Measurements from ENCODE around the gene FHDC1.

The FHDC1 gene

DNA sequence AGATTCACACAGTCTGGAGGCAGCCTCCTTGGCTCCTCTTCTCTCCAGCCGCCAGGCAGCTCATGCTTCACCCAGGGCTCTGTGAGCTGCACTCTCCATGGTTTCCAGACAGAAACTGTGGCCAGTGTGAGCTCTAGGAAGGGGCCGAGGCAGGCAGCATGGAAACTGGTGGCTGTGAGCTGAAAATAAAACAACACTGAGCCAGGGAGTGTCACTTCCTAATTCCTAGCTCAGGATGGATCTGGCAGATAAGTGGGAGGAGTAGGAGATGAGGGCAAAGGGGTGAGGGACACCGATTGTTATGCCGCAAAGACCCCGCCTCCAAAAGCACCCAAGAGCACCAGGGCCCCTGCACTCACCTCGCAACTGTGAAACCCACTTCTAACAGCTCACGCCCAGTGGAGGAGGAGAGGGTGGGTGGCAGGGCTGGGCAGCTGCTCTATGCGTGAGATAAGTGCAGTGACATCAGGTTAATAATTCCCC lies 69.8 kb downstream of the FHDC1 start:
- DNase-seq (ENCODE audit: low read depth) = no peak

DNA sequence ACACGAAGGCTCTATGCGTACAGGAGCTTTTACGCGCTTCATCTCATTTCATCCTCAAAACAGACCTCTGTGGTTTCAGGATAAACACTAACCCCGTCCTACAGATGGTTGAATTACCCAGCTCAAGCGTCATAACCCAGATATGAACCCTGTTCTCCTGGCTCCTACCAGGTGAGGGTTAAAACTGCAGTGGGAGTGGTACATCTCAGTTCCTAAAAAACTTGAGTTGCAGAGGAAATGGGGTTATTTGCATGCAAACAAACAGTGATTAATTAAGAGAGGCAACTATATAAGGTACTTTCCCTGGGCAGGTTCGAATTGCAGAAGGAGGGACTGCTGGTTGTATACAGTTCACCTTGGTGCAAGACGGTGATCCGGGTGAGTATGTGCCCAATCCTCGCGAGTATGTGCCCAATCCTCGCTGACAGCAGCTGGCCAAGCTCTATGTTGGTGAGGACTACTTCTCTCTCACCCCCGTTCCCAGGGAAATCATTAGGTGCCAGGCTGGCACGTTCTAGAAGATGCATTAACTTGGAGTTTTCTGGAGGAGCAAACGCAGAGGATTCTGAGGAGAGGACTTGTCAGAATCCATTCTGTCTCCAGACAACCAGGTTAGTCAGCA lies 72.6 kb downstream of the FHDC1 start:
- no peak for DNase-seq (ENCODE audit: low read depth)

DNA sequence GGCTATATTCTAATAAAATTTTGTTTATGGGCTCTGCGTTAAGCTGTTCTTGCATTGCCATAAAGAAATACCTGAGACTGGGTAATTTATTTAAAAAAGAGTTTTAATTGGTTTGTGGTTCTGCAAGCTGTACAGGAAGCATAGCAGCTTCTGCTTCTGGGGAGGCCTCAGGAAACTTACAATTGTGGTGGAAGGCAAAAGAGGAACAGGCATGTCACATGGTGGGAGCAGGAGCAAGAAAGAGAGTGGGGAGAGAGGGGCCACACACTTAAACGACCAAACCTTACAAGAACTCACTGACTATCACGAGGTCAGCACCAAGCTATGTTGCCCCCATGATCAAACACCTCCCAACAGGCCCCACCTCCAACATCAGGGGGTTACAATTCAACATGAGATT lies 74.0 kb downstream of the FHDC1 start:
- no peak for DNase-seq (ENCODE audit: low read depth)

DNA sequence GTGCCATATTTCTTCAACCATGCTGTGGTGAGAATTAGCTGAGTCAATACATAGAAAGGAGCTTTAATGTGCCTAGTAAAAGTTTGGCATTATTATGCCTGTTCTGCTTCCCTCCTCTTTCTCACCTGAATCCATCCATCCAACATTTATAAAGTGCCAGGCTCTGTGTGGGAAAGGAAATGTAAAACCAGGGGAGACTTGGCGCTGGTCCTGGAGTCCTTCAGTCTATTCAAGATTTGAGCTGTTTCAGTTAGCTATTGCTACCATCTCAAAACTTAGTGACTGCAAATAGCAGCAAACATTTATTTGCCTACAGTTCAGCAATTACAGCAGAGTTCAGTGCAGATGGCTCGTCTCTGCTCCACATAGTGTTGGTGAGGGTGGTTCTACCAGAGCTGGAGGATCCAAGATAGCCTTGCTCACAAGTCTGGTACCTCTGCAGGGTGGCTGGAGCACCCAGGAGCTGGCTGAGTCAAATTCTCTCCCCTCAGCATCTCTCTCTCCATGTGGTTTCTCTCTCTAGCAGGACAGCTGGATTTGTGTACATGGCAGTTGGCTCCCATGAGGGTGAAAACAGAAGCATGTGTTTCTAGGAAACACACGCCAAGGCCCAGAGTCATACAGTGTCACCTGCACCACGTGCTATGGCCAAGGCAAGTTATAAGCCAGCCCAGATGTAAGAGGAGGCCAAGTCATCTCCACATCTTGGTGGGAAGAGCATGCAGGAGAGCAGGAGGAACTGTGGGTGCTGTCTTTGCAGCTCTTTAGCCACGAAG lies 77.3 kb downstream of the FHDC1 start:
- no peak for DNase-seq (ENCODE audit: low read depth)

DNA sequence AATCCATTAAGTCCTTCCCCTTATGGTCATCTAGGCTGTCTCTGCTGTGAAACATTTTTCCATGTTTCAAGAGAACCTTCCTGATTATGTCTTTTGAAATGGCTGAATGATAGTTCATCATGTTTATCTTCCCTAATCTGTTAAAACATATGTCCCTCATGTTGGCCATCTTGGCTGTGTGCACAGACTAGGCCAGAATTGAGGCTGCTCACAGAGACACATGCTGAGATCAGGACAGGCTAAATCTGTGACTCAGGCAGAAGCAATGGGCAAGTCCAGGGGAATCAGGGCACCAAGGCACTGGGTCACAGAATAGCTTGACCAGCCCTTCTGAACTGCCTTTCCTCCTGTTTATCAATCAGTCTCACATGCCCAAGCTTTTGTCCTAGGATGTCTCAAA lies 78.3 kb downstream of the FHDC1 start:
- no peak for DNase-seq (ENCODE audit: low read depth)

DNA sequence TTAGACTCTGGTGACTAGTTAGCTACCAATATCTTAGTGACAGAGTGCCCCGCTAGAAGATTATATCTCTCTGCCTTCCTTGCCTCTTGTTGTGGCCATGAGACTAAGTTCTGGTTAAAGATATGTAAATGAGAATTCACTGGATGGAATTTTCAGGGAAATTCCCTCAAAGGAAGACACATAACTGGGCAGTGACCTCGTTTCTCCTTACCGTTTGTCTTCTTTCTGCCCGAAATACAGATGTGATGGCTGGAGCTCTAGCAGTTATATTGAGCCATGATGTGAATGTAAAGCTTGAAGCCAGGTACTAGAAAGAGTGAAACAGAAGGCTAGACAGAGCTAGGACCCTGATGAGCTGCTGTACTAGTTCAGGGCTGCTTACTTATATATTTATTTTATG lies 80.5 kb downstream of the FHDC1 start:
- DNase-seq (ENCODE audit: low read depth) = no peak

DNA sequence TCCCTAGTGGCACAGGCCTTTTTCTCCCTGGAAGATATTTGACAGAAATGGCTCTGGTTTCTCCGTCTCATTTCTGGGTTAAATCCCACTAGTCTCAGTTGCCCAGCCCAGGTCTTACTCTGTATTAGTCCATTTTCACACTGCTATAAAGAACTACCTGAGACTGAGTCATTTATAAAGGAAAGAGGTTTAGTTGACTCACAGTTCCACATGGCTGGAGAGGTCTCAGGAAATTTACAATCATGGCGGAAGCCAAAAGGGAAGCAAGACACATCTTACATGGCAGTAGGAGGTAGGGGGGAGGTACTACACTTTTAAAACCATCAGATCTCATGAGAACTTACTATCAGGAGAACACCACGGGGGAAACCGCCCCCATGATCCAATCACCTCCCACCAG lies 81.9 kb downstream of the FHDC1 start:
- no peak for DNase-seq (ENCODE audit: low read depth)

DNA sequence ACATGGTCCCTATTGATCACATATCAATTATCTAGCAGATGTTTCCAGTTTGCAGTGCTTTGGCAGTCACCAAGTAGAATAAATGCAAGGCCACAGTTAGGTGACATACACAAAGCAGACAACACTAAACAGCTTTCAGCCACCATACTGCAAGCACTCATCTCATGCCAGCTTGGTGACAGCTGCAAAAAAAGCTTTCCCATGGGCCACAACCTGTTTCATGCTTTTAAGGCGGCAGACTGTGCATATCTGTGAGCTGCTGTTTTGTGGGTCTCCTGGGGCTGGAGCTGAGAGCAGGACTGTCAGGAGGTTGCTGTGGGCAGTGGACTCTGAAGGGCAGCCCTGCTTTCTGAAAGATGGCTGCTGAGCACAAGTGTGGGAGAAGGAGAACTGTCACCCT lies 82.6 kb downstream of the FHDC1 start:
- DNase-seq (ENCODE audit: low read depth) = no peak

DNA sequence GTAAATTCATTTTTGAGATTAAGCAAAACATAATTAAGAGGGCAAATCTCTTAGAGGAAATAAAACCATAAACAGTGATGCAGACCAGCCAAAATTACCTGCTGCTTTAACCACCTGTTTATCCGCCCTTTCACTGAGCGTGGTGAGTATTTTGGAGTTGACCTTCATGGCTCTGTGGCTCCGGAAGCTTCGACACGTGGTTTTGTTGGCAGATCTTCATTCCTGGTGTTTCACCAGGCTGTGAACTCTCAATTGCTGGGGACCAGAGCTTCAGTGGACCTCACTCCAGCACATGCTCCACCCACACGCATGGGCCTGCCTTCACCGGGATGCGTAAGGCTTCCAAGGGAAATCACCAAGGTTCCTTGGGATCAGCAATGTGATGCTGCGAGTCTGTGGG lies 83.8 kb downstream of the FHDC1 start:
- no peak for DNase-seq (ENCODE audit: low read depth)

DNA sequence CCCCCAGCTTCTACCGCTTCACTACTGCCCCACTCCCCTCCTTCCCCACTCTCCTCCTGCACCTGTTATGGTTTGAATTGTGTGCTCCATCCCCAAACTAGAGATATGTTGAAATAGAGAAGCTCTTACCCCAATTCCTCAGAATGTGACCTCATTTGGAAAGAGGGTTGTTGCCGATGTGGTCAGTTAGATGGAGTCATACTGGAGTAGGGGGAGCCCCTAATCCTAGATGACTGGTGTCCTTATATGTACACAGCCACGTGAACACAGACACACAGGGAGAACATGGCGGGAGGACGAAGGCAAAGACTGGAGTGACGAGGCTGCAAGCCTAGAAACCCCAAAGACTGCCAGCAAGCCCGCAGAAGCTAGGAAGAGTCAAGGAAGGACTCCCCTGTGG lies 84.3 kb downstream of the FHDC1 start:
- DNase-seq (ENCODE audit: low read depth) = no peak

DNA sequence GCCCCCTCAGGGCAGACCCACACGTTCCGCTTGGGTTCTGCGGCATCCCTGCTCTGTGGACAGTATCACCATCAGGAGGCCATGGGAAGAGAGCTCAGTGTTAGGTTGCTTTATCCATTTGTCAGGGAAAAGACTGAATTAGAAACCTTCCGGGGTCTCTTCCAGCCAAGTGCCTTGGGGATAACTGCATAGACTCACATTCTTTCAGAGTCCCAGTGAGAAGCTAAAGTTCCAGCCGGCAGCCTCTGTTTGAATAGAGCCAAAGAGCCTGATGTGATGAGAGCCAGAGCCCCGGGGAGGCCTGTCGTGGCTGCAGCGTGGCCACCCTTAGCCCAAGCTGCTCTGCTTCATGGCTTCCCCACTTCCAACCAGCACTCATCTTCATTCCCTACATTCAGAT lies 85.2 kb downstream of the FHDC1 start:
- DNase-seq (ENCODE audit: low read depth) = no peak

DNA sequence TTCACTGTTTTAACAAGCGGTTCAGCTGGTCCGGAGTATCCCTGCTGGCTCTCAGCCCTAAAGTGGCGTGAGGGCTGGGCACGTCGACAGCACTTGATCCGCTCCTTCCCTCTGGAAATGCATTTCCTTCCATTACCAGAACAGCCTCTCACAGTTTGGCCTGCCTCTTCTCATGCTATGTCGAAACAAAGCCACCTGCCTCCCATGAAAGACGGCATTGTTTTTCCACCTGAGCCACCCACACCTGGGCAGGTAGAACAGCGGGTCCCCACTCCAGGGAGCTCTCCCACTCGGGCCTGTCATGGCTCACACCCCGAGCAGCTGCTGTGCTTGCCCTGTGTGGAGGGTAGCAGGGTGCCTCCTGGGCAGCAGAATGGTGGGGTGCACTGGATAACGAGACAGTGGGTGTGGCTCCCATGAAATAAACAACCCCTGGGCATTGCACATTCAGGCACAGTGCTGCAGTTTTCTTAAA lies 86.2 kb downstream of the FHDC1 start:
- no peak for DNase-seq (ENCODE audit: low read depth)

DNA sequence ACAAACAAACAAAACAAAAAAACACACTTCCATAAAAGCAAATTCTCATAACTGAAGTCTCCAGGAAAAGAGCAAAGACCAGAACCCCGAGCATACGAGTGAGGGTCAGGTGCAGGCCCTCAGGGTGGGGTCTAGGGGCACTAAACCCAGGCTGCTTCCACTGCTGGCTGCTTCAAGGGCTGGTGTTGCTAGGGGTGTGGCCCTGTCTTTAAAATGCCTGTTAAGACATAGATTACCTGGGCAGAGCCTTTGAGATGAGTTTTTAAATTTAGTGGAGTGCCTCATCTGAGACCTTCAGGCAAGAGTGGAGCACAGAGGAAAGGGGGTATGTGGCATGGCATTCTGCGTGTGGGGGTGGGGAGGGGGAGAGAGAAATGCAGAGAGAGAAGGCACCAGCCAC lies 87.0 kb downstream of the FHDC1 start:
- no peak for DNase-seq (ENCODE audit: low read depth)

DNA sequence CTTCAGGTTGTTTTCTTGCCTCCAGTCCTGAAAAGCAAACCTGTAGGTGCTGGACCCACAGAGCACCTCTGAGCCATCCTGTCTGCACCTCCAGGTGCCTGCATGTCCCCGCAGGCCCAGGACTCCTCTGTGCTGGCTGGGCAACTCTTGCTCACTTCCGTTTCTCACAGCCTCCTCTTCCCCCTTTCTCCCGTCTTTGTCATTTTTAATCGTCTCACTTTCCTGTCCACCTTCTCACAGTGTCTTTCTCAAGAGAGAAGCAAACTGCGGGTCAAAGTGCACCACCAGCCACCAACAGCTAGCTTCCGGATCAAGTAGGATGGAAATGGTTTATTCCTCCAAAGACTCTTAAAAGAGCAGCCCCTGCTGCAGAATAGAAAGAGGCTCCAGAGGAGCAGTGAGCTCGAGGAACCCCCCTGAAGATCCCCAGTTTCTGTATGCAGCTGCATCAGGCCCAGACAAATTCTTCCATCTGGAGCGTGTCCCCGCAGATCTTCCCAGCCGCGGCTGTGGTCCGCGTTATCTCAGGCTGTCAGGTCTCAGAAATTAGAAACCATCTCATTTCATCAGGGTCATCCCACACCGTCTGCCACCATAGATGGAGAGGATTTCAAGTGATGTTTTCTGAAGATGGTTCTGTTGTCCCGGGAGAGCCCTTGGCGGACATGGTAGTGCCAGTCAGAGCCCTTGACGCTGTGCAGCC lies 87.7 kb downstream of the FHDC1 start:
- DNase-seq (ENCODE audit: low read depth) = no peak

DNA sequence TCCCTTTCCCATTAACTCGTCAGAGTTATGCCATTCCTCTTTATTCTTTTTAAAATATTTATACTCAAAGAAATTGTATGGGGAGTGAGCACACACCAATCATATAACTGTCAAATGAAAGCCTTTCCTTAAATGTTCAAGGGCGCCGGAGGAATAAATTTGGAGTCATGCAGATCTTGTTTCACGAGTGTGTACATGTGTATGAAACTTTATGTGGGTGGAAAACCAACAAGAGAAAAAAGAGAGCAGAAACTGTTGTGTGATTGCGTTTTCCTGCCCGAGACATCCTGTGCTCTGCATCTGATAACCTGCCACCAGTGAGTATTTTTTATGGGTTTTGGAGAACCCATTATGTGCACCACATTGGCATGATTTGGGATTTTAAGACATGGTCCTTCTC lies 88.3 kb downstream of the FHDC1 start:
- no peak for DNase-seq (ENCODE audit: low read depth)

DNA sequence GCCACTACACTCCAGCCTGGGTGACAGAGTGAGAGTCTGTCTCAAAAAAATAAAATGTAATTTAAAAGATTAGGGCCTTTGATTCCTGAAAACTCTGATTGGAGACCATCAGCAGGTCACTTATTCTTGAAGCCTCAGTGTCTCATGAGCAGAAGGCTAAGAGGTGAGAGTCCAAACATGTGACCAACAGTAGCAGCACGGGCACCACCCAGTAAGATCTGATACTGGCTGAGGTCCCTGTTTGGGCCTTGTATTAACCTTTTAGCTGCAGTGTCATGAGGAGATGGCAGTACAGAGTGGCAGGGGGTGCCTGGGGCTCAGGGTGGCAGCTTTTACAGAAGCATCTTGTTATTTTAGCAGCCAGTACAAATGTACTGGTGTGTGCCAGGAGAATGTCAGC lies 89.3 kb downstream of the FHDC1 start:
- no peak for DNase-seq (ENCODE audit: low read depth)

DNA sequence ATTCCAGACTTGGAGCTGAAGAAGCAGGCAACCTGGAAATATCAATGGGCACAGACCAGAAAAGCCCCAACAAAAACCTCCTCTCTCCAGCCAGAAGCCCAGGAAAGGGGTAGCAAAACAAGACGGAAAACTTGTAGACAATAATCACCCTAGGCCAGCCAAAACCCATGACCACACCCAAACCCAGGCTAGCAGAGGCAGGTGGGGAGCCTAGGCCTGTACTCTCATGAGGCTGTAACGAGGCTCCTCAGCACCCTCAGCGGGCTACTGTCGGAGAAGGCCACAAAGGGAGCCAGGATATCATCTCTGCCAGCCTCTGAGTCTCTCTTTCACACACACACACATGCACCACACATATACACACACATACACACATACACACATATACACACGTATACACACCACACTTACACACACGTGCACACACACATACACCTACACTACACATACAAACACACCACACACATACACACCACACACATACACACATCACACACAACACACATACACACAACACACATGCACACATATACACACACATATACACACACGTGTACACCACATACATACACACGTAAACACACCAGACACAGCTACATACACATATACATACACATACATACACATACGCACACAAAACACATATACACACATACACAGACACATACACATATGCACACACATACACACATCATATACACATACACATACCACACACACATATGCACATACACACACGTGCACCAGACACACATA lies 90.6 kb downstream of the FHDC1 start:
- no peak for DNase-seq (ENCODE audit: low read depth)

DNA sequence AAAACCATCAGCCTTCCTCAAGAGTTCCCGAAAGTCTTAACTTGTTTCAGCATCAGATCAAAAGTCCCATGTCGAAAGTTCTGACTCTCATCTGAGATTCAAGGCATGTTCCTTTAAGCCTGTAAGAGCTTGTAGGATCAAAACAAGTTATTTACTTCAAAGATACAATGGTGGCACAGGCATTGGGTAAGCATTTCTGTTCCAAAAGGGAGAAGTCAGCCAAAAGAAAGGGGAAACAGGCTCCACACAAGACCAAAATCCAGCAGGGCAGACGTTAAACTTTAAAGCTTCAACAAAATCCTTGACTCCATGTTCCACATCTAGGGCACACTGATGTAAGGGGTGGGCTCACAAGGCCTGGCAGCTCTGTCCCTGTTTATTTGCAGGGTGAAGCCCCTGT lies 91.7 kb downstream of the FHDC1 start:
- DNase-seq (ENCODE audit: low read depth) = no peak

DNA sequence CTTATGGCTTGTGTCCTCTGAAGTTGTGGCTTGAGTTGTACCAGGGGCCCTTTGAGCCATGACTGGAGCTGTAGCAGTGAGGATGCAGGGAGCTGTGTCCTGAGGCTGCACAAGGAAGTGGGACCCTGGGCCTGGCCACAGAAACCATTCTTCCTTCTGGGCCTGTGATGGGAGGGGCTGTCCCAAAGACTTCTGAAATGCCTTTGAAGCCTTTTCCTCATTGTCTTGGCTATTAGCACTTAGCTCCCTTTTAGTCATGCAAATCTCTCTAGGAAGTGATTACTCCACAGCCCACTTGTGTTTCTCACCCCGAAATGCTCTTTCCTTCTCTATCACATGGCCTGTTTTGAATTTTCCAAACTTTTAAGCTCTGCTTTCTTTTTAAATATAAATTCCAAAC lies 92.4 kb downstream of the FHDC1 start:
- no peak for DNase-seq (ENCODE audit: low read depth)

All from activated T-cell treated with anti-CD3 and anti-CD28 coated beads for 24 hours (primary cell).